Type B pancreatic cell (in vitro differentiated cells): ENCODE measurements around the gene TUBGCP3. TPM values are rescaled to one million over a fixed set of nuclear protein-coding genes. Genes with fewer than 3 reads are reported as not detected.
A peak's percentile ranks its signal among the peaks of the same experiment; 100 is the strongest.

ENCODE experiments used
- DNase-seq: peaks from one replicate; pipeline ENCODE4 v3.0.0; 2021; ENCODE audit warnings: mixed read lengths; ENCODE audit not compliant: unreplicated experiment; ENCODE audit errors: extremely low spot score
- H3K27ac Mint-ChIP-seq: 2 replicates; pipeline ENCODE4 v1.8.0; 2021; ENCODE audit warnings: mild to moderate bottlenecking, mixed read lengths
- H3K27me3 Mint-ChIP-seq: 2 replicates; pipeline ENCODE4 v1.8.0; 2021; ENCODE audit warnings: mixed read lengths
- H3K36me3 Mint-ChIP-seq: 2 replicates; pipeline ENCODE4 v1.8.0; 2021; ENCODE audit warnings: mixed read lengths
- H3K4me1 Mint-ChIP-seq: one replicate; pipeline ENCODE4 v1.8.0; 2021; ENCODE audit warnings: mixed read lengths; ENCODE audit not compliant: unreplicated experiment
- H3K4me3 Mint-ChIP-seq: 2 replicates; pipeline ENCODE4 v1.8.0; 2021; ENCODE audit warnings: mild to moderate bottlenecking, mixed read lengths
- H3K9me3 Mint-ChIP-seq: 2 replicates; pipeline ENCODE4 v1.8.0; 2021; ENCODE audit warnings: mixed read lengths
- CTCF ChIP-seq: fragments of 200-600 bp; sonication (generic); conservative IDR thresholded peaks from 2 replicates; pipeline ENCODE4 v1.5.0; 2021; ENCODE audit warnings: antibody characterized with exemption, mild to moderate bottlenecking
- total RNA-seq: library from RNA; stranded (reverse); gene quantifications from 2 replicates; pipeline ENCODE4 v1.2.1, GENCODE V29; 2021; ENCODE audit warnings: low replicate concordance

TUBGCP3 gene
- total RNA-seq, 1 donor from 2014 or later = 34.0 TPM

- no peaks in the 10 kb centered on the region for H3K36me3 Mint-ChIP-seq
- no peaks in the 10 kb centered on the region for H3K9me3 Mint-ChIP-seq
- H3K4me3 Mint-ChIP-seq = no peak overlapping the region
- H3K4me1 Mint-ChIP-seq = peaks cover under 1% of the 10 kb centered on the region
- TF ChIP-seq CTCF = no peak
- no peak overlapping the region for H3K27ac Mint-ChIP-seq
- H3K27me3 Mint-ChIP-seq = peaks cover 34% of the 10 kb centered on the region
- no peak for DNase-seq
Measured at GRCh38 chr13:112614835-112615234, 26.9 kb upstream of the TUBGCP3 start.

GRCh38 chr13:112608212-112608611, 20.3 kb upstream of the TUBGCP3 start:
- no peak for DNase-seq
- Mint-ChIP-seq H3K4me3 (no peak overlapping the region), H3K9me3 (no peaks in the 10 kb centered on the region), H3K36me3 (no peaks in the 10 kb centered on the region), H3K4me1 (peaks cover 15% of the 10 kb centered on the region), H3K27ac (no peak overlapping the region), H3K27me3 (peaks cover 44% of the 10 kb centered on the region)
- no peak for TF ChIP-seq CTCF

- Mint-ChIP-seq H3K27me3 (peaks cover 52% of the 10 kb centered on the region), H3K36me3 (no peaks in the 10 kb centered on the region), H3K9me3 (no peaks in the 10 kb centered on the region), H3K4me1 (peaks cover 28% of the 10 kb centered on the region), H3K27ac (peak overlapping the region; percentile 49), H3K4me3 (peak overlapping the region; percentile 91)
- peak; percentile 95 for DNase-seq
- peak; percentile 97 for TF ChIP-seq CTCF
Measured at GRCh38 chr13:112606109-112607001, 18.4 kb upstream of the TUBGCP3 start.

GRCh38 chr13:112605531-112605990, 17.6 kb upstream of the TUBGCP3 start:
- no peak for TF ChIP-seq CTCF
- no peaks in the 10 kb centered on the region for H3K36me3 Mint-ChIP-seq
- peak overlapping the region; percentile 91 for H3K4me3 Mint-ChIP-seq
- H3K9me3 Mint-ChIP-seq = no peaks in the 10 kb centered on the region
- peaks cover 48% of the 10 kb centered on the region for H3K27me3 Mint-ChIP-seq
- peaks cover 28% of the 10 kb centered on the region for H3K4me1 Mint-ChIP-seq
- peak; percentile 45 for DNase-seq
- no peak overlapping the region for H3K27ac Mint-ChIP-seq

DNA sequence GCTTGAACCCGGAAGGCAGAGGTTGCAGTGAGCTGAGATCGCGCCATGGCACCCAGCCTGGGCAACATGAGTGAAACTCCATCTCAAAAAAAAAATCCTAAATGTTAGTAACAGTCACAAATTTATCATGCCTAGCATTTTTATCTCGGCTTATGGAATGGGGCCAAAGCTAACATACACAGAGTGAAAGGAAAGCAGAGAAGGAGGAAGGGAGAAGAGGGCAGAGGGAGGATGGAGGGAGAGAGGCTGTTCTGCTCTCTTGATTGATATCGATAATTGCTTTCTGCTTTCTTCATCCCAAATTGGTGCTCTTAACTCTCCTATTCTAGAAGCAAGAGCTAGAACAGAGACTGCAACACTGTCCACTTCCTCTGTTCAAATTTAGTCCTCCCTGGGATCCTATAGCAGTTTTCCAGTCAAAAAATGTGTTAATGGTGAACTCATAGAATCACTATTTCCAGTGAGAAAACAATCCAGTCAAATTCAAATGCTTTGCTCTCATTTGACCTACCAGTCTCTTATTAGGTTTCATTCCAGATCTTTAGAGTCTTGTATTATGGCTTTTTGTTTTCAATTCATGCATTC, 15.8 kb upstream of the TUBGCP3 start:
- no peak overlapping the region for H3K27ac Mint-ChIP-seq
- H3K4me3 Mint-ChIP-seq = no peak overlapping the region
- no peaks in the 10 kb centered on the region for H3K9me3 Mint-ChIP-seq
- H3K27me3 Mint-ChIP-seq = peaks cover 45% of the 10 kb centered on the region
- TF ChIP-seq CTCF = no peak
- peak; percentile 27 for DNase-seq
- peaks cover 28% of the 10 kb centered on the region for H3K4me1 Mint-ChIP-seq
- no peaks in the 10 kb centered on the region for H3K36me3 Mint-ChIP-seq
